CD4-positive, alpha-beta T cell treated with Interleukin-6 for 4 hours (primary cell): ENCODE measurements around the gene ALK.
A peak's percentile ranks its signal among the peaks of the same experiment; 100 is the strongest.

ENCODE experiments used
- DNase-seq: peaks from one replicate; pipeline ENCODE4 v3.0.0-alpha.2; 2020; ENCODE audit warnings: mixed read lengths

Gene ALK

DNA sequence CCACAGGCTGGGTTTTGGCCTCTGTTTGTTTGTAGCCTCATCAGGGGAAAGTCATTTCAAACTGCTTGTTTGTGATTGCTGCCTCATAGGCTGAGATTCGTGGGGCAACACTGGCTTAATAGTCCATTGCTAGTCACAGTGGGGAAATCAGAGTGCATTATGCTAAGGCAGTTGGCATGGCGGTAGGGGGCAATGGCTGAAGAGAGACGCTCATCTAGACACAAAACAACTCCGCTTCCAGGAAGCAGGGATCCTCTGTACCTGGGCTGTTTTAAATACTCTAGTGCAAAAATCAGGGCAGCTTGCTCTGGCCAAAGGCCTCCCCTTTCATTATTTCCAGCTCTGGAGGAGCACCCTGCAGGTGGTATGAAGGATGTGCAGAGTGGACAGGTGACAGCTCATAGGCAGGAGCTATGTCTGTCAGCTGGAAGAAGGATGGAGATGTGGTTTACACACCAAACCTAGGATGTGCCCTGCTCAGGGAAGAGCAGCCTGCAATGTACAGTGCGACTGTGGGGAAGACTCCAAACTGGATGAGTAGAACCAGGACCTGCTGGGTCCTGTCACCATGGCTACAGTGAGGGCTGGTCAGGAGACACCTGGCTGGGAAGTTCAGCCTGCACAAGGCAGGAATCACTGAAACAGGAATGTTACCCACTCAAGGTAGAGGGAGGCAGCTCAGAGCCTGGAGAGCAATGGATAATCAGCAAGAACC lies 571.9 kb downstream of the ALK start:
- no peak for DNase-seq

DNA sequence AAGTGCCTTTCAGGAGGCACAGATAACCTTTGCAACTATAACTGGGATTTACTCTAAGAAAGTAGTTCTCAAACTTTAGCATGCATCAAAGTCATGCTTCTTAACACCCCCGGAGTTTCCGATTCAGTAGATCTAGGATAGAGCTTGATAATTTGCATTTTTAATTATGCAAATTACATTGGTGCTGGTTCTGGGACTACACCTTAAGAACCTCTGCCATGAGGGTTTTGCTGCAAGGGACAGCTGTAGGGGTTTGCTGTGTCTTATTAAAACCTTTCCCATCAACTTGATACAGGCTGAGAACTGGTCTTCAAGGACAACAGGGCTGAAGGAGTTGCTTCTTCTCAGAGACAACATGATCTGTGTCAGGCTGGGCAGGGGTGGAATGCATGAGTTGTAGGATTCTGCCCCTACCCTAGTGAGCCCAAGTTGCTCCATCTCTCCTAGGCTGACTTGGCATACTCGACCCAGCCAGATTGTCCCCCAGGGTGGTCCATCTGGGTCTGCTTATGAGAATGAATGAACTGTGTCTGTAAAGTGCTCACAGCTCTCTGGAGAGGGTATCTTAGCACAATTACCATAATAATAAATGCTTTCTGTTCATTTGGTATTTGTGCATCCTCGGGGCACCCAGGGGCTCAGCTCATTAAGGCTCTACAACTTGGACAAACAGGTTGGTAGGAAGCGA lies 573.5 kb downstream of the ALK start:
- DNase-seq: no peak

DNA sequence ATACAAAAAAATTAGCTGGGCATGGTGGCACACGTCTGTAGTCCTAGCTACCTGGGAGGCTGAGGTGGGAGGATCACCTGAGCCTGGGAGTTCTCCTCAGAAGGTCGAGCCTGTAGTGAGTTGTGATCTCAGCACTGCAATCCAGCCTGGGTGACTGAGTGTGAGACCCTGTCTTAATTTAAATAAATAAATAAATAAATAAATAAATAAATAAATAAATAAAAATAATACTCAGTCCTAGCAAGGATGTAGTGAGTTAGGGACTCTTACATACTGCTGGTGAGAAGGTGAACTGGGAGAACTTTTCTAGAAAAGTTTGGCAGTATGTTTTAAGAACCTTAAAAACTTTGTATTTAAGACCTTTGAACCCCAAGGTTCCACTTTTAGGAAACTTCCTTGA lies 576.1 kb downstream of the ALK start:
- no peak for DNase-seq

DNA sequence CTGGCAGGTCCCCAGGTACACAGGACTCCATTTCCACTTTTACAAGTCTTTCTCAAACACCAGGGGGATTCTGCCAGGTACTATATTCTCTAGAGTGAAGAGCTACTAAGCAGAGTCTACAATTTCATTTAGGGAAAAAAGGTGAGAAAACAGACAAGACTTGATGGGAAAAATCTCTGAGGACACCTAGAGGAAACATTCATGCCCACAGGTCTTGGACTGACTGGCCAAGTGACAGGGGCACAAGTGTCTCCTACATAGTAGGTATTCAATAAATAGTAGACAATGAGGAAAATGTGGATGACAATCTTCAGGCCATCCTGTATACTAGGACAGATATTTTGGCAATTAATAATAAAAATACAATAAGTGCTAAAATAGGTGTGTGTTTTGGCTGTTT lies 577.6 kb downstream of the ALK start:
- no peak for DNase-seq

DNA sequence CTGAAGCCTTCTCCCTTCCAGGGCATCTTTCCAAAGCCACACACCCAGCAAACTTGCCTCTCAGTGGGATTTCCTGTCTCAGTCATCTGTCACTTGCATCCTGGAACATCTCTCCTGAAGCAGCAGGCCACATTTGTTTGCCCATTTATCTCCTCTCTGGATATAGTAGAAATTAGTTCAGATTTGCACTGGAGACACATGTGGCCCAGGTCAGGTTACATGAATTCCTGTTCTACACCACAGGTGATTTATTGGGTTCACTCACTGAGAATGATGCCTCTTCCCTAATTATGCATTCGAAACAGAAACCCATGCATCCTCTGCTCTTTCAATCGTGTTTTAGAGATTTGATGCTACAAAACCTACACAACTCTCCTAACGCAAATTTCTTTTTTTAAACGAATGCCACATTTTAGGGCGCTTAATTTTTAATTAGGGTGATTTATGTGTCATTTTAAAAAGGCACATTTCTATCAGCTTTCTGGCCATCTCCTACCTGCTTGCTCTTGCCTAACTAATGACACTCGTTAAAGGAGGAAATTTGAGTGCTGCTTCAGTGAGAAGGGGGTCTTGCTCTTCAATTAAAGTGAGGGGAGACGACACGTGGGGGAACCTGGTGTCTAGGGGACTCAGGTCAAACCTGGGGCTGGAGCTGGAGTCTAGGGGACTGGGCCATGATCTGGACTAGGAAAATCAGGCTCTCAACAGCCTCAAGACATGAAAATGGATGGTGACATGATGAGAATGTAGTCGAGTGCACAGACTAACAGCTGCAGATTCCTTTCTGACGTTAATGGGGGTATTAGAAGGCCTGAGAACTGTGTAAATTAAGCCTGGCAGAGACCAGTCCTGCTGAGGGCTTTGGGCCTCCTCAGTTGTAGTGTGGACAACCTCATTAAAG lies 584.8 kb downstream of the ALK start:
- DNase-seq: no peak

DNA sequence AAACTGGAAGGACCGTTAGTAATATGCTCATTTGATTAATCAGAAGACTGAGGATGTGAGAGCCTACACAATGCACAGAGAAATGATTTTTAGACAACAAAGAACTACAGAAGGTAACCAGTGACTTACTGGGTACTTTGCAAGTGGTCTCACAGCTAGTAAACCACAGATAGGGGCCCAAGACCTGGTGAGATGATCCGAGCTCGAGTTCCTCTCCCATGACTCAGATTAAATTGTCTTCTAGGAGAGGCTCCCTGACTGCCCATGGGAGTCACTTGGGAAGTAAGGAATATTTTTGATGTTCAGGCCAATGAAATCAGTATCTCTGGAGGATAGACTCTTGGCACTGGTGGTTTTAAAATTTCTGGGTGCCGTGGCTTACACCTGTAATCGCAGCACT lies 586.0 kb downstream of the ALK start:
- no peak for DNase-seq

DNA sequence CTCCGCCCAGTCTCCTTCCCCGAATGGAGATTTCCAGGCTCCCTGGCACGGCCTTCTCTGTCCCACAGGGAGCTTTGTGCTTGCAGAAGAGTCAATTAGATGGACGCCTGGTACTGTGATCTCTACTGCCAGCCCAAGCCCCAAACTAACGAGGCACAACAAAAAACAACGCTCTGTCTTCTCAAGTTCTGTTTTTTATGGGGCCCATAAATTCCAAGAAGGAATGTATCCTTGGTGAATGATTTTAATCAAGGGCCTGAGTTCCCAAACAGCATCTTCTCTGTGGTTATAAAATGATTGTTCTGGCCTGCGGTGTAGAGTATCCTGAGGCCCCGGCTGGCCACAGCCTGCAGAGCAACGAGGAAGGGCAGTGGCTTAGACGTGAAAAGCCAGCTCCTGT lies 586.7 kb downstream of the ALK start:
- no peak for DNase-seq

DNA sequence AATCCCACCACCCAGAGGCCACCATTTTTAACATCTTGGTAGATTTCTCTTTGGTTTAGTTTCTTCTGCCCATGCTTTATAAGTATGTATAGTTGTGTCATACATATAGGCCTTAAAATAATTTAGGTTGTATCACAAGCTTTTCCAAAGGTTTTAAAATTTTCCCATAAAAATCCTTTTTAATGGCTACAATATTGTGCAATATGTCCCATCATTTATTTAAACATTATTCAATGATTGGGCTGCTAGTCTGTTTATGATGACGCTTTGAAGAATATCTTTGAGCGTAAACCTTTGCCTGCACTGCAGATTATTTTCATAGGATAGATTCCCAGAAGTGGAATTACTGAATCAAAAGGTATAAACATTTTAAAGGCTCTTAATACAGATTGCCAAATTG lies 588.8 kb downstream of the ALK start:
- DNase-seq: no peak

DNA sequence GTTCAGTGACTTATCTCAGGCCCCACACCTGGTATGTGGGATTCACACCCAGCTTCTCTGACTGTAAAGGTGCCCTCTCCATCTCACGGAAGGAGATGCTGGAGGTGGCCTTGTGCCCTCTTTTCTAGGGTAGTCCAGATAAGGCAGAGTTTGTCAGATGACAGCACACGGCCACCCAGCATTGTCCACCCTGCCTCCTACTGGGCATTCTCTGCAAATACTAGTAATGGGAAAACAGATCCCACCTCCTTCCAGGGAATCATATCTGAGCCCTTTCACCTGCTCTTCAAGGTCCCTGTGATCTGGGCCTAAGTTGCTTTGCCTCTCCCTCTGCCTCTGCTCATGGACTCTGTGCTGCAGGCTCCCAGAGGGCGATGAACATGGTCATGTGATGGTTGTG lies 591.5 kb downstream of the ALK start:
- no peak for DNase-seq

DNA sequence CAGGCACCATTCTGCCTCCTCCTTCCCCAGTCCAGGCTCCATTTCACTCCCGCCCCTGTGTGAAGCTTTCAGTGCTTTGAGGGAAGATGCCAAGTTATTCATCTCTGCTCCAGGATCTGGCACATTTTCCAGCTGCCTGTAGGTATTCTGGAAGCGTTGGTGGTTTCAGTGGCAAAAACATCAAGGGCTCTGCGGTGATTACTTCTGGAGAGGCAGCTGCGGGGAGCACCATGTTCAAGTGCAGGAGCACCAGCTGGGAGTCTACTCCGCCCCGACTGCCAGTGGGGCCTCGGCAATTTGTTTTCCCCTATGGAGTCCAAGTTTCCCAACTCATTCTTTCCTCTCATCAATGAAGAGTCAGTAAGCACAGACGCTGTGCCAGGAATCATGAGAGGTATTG lies 594.5 kb downstream of the ALK start:
- DNase-seq: no peak

DNA sequence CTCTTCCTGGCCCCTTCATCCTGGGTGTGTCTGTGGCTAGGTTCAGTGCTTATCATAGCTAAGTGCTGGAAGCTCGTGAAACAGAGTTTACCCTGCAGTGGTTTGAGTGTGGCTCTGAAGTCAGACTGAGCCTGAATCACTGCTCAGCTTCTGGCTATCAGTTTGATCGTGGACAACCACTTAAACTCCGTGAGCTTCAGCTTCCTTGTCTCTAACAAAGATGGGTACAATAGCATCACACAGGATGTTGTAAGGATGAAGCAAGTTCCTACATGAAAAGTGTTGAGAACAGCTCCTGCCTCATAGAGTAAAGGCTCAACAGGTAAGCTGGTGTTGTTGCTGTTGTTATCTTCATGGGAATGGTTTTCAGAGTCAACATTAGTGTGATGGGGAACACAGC lies 595.8 kb downstream of the ALK start:
- DNase-seq: no peak

DNA sequence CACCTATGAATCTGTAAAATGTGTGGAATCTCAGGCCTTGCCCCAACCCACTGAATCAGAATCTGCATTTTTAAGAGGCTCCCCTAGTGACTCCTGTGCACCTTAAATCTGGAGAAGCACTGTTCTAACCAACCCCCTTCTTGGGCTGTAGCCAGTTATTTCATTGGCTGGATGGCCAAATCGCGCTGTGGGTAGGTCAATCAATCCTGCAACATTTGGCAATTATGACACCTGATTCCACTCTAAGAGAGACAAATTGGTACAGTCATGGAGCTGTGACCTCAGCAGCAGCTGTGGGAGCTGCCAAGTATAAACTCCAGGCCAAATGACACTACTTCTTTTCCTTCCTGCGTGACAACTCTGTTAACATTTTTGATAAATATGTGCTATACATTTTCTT lies 597.4 kb downstream of the ALK start:
- DNase-seq: no peak

DNA sequence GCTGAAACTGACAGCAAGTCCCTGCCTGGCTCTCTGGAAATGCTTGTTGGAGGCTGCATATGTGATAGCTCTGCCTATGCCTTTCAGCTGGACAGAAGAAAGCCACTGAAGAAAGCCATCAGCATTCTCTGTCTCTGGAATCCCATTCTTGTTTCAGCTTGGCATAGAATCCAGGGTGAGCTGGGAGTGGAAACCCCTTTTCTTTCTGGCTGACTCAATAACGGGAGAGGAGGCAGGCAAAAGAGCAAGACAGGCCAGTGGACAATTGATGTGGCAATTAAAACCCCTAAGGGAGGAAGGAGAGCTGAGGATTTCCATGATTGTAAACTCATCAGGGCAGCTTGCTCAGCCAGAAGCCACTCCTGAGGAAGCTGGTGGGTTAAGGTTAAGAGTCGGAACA lies 598.1 kb downstream of the ALK start:
- no peak for DNase-seq

DNA sequence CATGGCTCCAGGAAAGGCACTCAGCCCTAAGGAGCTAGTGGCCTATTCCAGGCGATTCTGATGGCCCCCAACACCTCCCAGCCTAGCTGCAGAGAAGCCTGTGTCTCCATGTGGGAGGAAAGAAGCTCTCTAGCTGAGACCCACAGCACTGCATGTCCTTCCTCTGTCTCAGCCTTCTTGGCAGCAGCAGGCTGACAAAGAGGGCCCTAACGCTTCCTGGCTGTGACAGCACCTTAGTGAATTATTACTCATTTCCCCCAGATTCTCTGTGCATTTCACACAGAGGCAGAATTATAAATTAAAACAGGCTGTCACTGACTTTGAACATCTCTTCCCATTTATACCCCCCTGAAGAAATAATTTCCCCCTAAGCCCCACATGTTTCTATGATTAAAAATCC lies 599.4 kb downstream of the ALK start:
- DNase-seq: no peak

DNA sequence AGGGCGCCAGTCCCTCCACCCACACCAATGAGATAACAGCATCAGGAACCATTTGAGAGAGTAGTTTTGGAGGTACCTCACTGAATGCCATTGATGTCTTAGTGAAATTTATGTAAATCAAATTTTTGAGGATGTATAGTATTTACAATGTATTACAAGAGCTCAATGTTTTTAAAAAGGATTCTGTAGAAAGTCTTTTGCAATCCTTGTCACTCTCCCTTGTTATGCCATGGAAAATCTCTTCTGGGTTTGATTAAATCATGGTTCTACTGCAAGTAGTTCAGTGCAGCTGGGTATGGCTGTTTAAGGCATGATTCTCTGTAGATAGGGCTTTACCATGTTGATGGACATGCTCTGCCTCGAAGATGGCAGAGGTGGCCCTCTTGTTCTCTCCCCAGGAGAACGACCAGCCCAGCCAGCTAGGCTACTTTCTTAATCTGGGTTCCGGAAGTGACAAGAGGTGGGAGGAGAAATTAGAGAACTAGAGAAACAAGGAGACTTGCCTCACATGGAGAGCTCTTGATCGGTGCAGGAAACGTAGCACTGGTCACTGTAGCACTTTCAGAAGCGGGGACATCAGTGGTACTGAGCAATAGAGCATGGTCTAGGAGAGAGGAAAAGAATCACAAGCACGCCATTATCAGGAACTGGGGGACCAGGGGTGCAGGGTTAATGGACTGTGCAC lies 603.4 kb downstream of the ALK start:
- DNase-seq: no peak

DNA sequence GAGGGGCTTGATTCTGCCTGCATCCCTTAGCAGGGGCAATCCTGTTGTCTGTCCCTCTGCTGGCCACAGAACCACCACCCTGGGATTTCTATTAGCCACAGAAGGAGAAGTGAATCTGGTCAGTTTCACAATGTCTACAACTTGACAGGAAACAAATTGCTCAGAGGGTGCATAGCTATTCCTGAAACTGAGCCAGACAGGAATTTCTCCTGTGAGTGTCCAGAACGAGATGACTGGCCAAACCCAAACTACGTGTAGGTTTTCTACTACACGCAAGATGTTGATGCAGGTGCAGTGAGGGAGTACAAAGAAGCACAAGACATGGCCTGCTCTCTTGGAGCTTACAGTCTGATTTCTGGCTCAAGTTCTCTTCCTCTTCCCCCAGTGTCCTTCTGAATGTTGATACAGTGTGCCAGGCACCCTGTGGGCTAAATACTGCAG lies 604.3 kb downstream of the ALK start:
- no peak for DNase-seq

DNA sequence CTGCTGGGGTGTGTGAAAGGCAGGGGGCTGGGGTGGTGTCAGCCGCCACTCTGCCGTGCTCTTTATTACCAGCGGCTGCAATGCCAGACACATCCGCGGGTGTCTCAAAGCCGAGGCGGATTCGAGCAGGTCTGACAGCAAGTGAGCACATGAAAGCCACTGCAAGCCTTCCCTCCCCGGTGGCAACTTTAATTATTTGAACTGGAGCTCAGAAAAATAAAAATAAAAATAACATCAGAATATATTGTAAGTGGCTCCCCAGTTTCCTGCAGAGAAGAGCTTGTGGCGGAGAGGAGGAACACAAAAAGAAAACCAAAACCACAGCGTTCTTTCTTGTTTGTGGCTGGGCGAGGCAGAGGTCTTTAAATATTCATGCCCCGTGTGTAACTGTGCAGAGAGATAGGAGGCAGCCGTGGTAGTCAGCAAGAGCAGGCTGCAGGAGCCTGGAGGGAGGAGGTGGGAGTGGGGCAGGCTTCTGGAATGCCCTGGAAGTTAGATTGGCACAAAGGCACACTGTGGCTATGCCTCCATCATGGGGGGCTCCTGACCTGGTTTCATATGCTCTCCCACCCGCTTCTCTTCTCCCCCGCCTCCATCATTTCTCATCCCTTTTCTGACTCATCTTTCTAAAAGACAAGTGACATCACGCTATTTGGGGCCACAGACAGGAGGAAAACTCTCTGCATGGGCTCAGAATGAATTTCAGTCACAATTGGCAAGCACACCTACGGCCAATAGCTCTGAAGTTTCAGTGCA lies 606.4 kb downstream of the ALK start:
- peak; percentile 46 for DNase-seq

DNA sequence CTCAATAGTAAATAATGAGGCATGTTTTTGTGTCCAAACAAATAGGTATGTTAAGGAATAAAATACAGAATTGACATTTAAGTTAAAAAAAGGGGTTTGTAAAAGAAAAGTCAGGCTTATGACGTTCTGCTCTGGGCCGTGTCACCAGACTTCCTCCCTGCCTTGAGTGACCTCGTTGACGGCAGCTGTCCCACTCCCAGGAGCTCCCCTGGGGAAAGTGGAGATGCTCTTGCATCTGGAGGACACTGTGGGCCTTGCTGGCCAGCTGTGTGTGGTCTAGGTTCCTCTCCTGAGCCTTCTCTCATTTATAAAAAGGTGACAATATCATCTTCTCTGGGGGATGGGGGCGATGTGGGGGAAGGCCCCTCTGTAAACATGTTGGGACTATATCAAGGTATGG lies 609.9 kb downstream of the ALK start:
- no peak for DNase-seq

DNA sequence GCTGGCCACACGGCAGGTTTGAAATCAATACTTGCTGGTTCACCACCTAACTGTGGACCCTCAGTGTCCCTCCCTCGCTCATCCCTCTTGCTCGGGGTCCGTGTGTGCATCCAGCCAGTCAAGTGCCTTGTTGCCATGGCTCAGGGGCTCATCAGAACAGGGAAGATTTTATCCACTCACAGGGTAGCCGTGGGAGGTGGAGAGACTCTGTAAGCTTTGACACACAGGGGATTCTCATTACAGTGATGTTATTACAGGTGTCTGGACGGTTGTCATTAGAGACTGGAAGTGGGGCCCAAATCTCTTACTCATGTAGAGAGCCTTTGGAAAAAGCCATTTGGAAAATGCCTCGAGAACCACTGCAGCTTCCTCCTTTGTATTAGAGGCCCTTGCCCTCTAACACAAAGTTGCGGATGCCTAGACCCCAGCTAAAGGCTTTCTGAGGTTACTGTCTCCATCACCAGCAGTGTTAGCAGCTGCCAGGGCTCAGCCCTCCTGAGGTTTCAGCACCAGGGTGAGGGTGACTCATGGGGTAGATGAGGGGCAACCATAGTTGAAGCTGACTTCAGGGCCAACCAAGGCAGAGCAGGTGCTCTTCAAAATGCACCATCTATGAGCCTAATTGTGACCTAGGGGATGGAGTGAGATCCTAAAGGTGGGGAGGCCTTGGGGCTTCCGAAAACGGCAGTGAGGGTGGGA lies 610.6 kb downstream of the ALK start:
- no peak for DNase-seq

DNA sequence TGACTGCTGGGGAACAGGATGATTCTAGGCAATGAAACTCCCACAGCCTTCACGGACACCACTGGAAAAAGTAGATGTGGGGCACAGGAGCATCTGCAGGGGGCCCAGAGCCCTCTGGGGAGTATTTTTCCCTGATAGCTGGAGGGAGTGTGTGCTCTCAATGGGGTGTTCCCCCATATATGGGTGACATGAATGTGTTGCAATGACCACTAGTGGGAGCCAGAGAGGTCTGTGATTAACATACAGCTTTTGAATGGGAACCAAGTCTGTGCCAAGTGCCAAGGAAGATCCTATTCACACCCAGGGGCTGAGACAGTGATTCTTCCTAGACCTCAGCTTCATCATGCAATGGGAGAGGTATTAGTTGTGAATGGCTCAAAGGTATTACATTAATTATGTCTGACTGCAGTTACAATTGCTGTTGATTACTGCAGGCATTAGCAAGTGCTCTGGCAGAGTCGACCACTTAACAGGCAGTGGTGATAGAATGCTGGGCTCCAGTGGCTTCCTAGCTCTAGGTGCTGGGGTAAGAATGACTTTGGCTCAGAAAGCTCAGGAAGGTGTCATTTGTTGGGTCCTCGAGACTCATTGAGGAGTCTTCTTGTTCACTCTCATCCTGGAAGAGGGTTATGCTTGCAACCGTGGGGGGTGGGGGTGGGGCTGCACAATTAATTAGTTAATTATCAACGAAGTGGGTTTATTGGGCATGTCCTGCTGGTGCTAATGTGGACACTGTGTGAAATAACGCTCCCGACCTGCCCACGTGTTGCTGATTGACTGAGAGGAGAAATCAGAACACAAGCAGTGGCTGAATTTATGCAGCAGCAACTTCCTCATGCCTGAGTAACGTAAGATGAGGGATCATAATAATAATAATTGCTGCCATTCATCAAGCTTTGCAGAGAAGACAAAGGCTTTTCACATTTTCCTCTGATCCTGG lies 612.0 kb downstream of the ALK start:
- peak; percentile 47 for DNase-seq

DNA sequence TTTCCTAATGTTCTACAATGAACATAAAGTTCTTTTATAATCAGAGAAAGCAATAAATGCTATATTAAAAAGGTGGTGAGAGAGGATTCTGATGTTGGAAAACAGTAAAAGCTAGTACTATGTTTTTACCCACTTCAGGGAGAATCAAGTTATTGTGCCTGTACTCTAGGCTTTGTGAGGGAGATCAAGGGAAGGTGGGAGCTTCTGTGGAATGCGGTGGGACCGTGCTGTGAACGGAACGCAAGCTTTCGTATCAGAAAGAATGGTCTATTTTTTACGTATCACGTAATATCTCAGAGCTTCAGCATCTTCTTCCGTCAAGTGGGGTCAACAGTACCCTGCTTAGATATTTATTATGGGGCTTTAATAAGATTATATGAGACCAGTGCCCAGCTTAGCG lies 613.0 kb downstream of the ALK start:
- DNase-seq: no peak
